K562 (cell line): ENCODE measurements around the gene CNKSR2. TPM values are rescaled to one million over a fixed set of nuclear protein-coding genes. Genes with fewer than 3 reads are reported as not detected.

Experiments used
- ATAC-seq: fragments of 200-7000 bp; cut with Tn5 transposase; 3 replicates; pipeline ENCODE4 v1.9.1; 2020; ENCODE audit warnings: moderate library complexity
- BruUV-seq: library from RNA; stranded (reverse); fragments of 400-500 nt; replicated peaks from 2 replicates; lab custom pipeline; 2021; lab: Mats Ljungman, UMichigan
- CTCF ChIA-PET: fragments of 300-600 bp; formaldehyde crosslinking; extraction: SDS; loops from one replicate; lab custom pipeline; 2021; ENCODE audit warnings: low intra/inter-chr PET ratio; lab: Yijun Ruan, JAX
- POLR2A ChIA-PET: fragments of 300-600, 350-650 bp; sonication (Branson Sonifier 250); formaldehyde crosslinking; extraction: SDS; loops from one replicate; lab custom pipeline; 2021; ENCODE audit warnings: antibody characterized with exemption, inconsistent platforms; lab: Yijun Ruan, JAX
- DNase-seq, 4 experiments: peaks; one replicate each; pipeline versions ENCODE4 v3.0.0 to v3.0.0-alpha.2; 2011 to 2018; ENCODE audit warnings: low spot score in 3 of 4, mixed read lengths in 3 of 4; ENCODE audit errors: extremely low read depth in 1 of 4
- FAIRE-seq: peaks from 2 replicates; lab custom pipeline; 2011; peaks lifted over from hg19 to GRCh38; lab: Jason Lieb, UNC
- H2AFZ ChIP-seq: 2 replicates; pipeline ENCODE4 v1.6.0; 2011; ENCODE audit warnings: low read depth, low read length, control low read depth, inconsistent platforms
- H3K27ac ChIP-seq: fragments of 200-600 bp; 3 replicates; pipeline ENCODE4 v1.8.0; 2011; ENCODE audit warnings: low read depth, mild to moderate bottlenecking, control low read depth, inconsistent platforms, low read length, moderate library complexity, mixed read lengths; ENCODE audit errors: extremely low read depth
- H3K27me3 ChIP-seq, 2 experiments: fragments of 300-600 bp in 1 of 2; 2 replicates in 1 of 2; 3 replicates in 1 of 2; pipeline versions ENCODE4 v1.6.0 to v1.8.0; 2011; ENCODE audit warnings: inconsistent platforms in 2 of 2, low read length in 2 of 2, mild to moderate bottlenecking in 1 of 2, mixed read lengths in 1 of 2, moderate library complexity in 1 of 2; ENCODE audit not compliant: control insufficient read depth in 2 of 2, insufficient read depth in 2 of 2
- H3K36me3 ChIP-seq: fragments of 300-600 bp; 3 replicates; pipeline ENCODE4 v1.8.0; 2011; ENCODE audit warnings: mild to moderate bottlenecking, low read length, inconsistent platforms; ENCODE audit not compliant: control insufficient read depth, insufficient read depth
- H3K4me1 ChIP-seq, 2 experiments: fragments of 200-600 bp in 1 of 2; replicated peaks in 1 of 2; 2 replicates in 1 of 2; 3 replicates in 1 of 2; pipeline versions ENCODE4 v1.5.1 to v1.8.0; 2011; ENCODE audit warnings: inconsistent platforms in 2 of 2, low read length in 2 of 2, mild to moderate bottlenecking in 1 of 2, mixed read lengths in 1 of 2, moderate library complexity in 1 of 2; ENCODE audit not compliant: control insufficient read depth in 2 of 2, insufficient read depth in 2 of 2
- H3K4me2 ChIP-seq: 2 replicates; pipeline ENCODE4 v1.6.1; 2011; ENCODE audit warnings: low read length, control low read depth, inconsistent platforms, mixed read lengths; ENCODE audit not compliant: insufficient read depth
- H3K4me3 ChIP-seq: fragments of 200-600 bp; sonication (generic), shearing (Covaris generic); 2 replicates; pipeline ENCODE4 v1.5.1; 2016; ENCODE audit warnings: control low read depth, inconsistent platforms
- H3K79me2 ChIP-seq: fragments of 200-600 bp; 3 replicates; pipeline ENCODE4 v1.8.0; 2011; ENCODE audit warnings: low read length, inconsistent platforms; ENCODE audit not compliant: control insufficient read depth, insufficient read depth
- H3K9ac ChIP-seq, 2 experiments: 2 replicates each; pipeline versions ENCODE4 v1.6.0 to v1.6.1; 2011; ENCODE audit warnings: low read depth in 2 of 2, low read length in 2 of 2, control low read depth in 1 of 2, inconsistent platforms in 1 of 2, mild to moderate bottlenecking in 1 of 2, mixed read lengths in 1 of 2; ENCODE audit not compliant: insufficient read depth in 1 of 2
- H3K9me1 ChIP-seq: one replicate; pipeline ENCODE4 v1.6.0; 2011; ENCODE audit warnings: inconsistent platforms, mild to moderate bottlenecking, low read length, moderate library complexity; ENCODE audit not compliant: control insufficient read depth, insufficient read depth
- H3K9me3 ChIP-seq: replicated peaks from 2 replicates; pipeline ENCODE4 v1.5.1; 2011; ENCODE audit warnings: low read depth, low read length, inconsistent platforms; ENCODE audit not compliant: control insufficient read depth, insufficient read depth
- H4K20me1 ChIP-seq: replicated peaks from 2 replicates; pipeline ENCODE4 v1.6.1; 2011; ENCODE audit warnings: low read length, inconsistent platforms, mixed read lengths; ENCODE audit not compliant: control insufficient read depth, insufficient read depth
- BACH1 ChIP-seq: fragments of 200-800 bp; sonication (Bioruptor generic); IDR thresholded peaks from 2 replicates; pipeline ENCODE4 v1.6.1; 2016; ENCODE audit warnings: missing genetic modification characterization, missing compliant biosample characterization
- CBX5 ChIP-seq: IDR thresholded peaks from 2 replicates; pipeline ENCODE4 v1.6.1; 2014; ENCODE audit warnings: low read depth, borderline replicate concordance
- CREBBP ChIP-seq: IDR thresholded peaks from one replicate; pipeline ENCODE4 v1.6.1; 2012; ENCODE audit warnings: low read depth, mild to moderate bottlenecking, control low read depth, inconsistent platforms, low read length
- EZH2 ChIP-seq: IDR thresholded peaks from 2 replicates; pipeline ENCODE4 v1.6.1; 2012; ENCODE audit warnings: low read depth, mild to moderate bottlenecking, inconsistent platforms, low read length, borderline replicate concordance
- FOSL1 ChIP-seq: fragments of 200-800 bp; sonication (Bioruptor generic); conservative IDR thresholded peaks from 2 replicates; pipeline ENCODE4 v1.6.1; 2016; ENCODE audit warnings: missing genetic modification characterization, missing compliant biosample characterization
- HLTF ChIP-seq: fragments of 450-650 bp; IDR thresholded peaks from 2 replicates; pipeline ENCODE4 v1.6.1; 2016
- MAFF ChIP-seq: IDR thresholded peaks from 2 replicates; pipeline ENCODE4 v1.6.1; 2012; ENCODE audit warnings: low read length, improper control_type of control experiment
- POLR3A ChIP-seq: IDR thresholded peaks from 2 replicates; pipeline ENCODE4 v1.6.1; 2011; ENCODE audit warnings: borderline replicate concordance, mild to moderate bottlenecking, moderate library complexity; ENCODE audit not compliant: insufficient read length, insufficient read depth; ENCODE audit errors: extremely low read depth
- RBFOX2 ChIP-seq: fragments of 200-400 bp; formaldehyde crosslinking; IDR thresholded peaks from 2 replicates; pipeline ENCODE4 v1.6.1; 2017; ENCODE audit warnings: low read depth, mild to moderate bottlenecking, low read length, moderate library complexity
- TAF7 ChIP-seq: fragments of 450-650 bp; IDR thresholded peaks from 2 replicates; pipeline ENCODE4 v1.6.1; 2016; ENCODE audit warnings: missing genetic modification characterization, missing compliant biosample characterization
- ZNF174 ChIP-seq: fragments of 250-450 bp; sonication (Bioruptor Pico); IDR thresholded peaks from 2 replicates; pipeline ENCODE4 v1.4.0; 2020; ENCODE audit warnings: mild to moderate bottlenecking
- ZNF263 ChIP-seq: sonication (generic); formaldehyde crosslinking; IDR thresholded peaks from 2 replicates; pipeline ENCODE4 v1.8.0; 2022; ENCODE audit warnings: mild to moderate bottlenecking, missing genetic modification reagents, borderline replicate concordance
- ZNF436 ChIP-seq: fragments of 250-450, 450-650 bp; sonication (Bioruptor Pico); formaldehyde crosslinking; IDR thresholded peaks from 2 replicates; pipeline ENCODE4 v1.7.0; 2020; ENCODE audit warnings: mild to moderate bottlenecking
- ZNF75A ChIP-seq: fragments of 450-650 bp; formaldehyde crosslinking; IDR thresholded peaks from 2 replicates; pipeline ENCODE4 v1.4.0; 2020; ENCODE audit warnings: mild to moderate bottlenecking
- ZNF77 ChIP-seq: fragments of 250-450 bp; sonication (Bioruptor Pico); IDR thresholded peaks from 2 replicates; pipeline ENCODE4 v1.5.0; 2020
- WGBS: fragments of 100-300 bp; shearing (Covaris generic); methylation state at CpG from one replicate; pipeline ENCODE4 v1.1.6; 2016; ENCODE audit warnings: low coverage, mixed read lengths; ENCODE audit not compliant: insufficient coverage; ENCODE audit errors: missing lambda C conversion rate; 5-methylcytosine and 5-hydroxymethylcytosine counted together
- in situ Hi-C: fragments of 300-500 bp; cut with MboI; formaldehyde crosslinking; loops from 4 replicates; pipeline ENCODE4 v1.15.0; 2018; ENCODE audit warnings: inconsistent platforms, mixed read lengths
- intact Hi-C: fragments of 100-400 bp; cut with micrococcal nuclease; formaldehyde crosslinking; loops from 2 replicates; pipeline ENCODE4 v1.14.2; 2022
- polyA plus RNA-seq, 8 experiments: library from polyadenylated mRNA; depleted of rRNA in 4 of 8; stranded (reverse) in 5 of 8; unstranded in 3 of 8; fragments of >200 nt; fragmentation: Nextera tagmentation in 2 of 8; fragmentation: Illumina TruSeq in 1 of 8; extraction: Ambion mirVana in 2 of 8; extraction: Trizol in 1 of 8; gene quantifications; 2 replicates each; pipeline versions ENCODE4 v1.2.1 to v1.2.3, GENCODE V29; 2011 to 2014; ENCODE audit warnings: inconsistent platforms in 1 of 8, missing spikeins in 1 of 8
- total RNA-seq, 7 experiments: library from RNA; depleted of rRNA in 6 of 7; stranded (reverse); fragments of >200 nt in 6 of 7; fragmentation: Illumina TruSeq in 2 of 7; extraction: Trizol in 2 of 7; gene quantifications; 2 replicates each; pipeline versions ENCODE4 v1.2.1 to v1.2.3, GENCODE V29; 2011 to 2021; ENCODE audit warnings: low replicate concordance in 1 of 7

Gene CNKSR2
- total and polyA plus RNA-seq, 9 of the 15 experiments (the other 6 are each of a cell fraction or from before 2014, with no cell fraction given) = not detected

GRCh38 chrX:21657318-21658151 lies 283.3 kb downstream of the CNKSR2 start:
- no peaks in the 10 kb centered on the region for H3K79me2 ChIP-seq
- no peaks in the 10 kb centered on the region for H3K36me3 ChIP-seq
- H3K4me2 ChIP-seq = no peak overlapping the region
- H3K4me3 ChIP-seq = no peak overlapping the region
- ATAC-seq (no peak), FAIRE-seq (no peak), DNase-seq (no peak)
- no peak overlapping the region for H2AFZ ChIP-seq
- H3K27ac ChIP-seq = no peak overlapping the region
- ChIA-PET CTCF (no interaction called here), POLR2A (no interaction called here)
- intact Hi-C loops (no loop called here), in situ Hi-C loops (no loop called here)
- no peak for TF ChIP-seq ZNF174 (CRISPR knock-in tag)
- TF ChIP-seq ZNF75A (CRISPR knock-in tag) = no peak
- TF ChIP-seq TAF7 (tag) = no peak
- no peak for TF ChIP-seq MAFF
- no peak for TF ChIP-seq HLTF
- no peak for TF ChIP-seq RBFOX2
- no peak for TF ChIP-seq CBX5
- TF ChIP-seq BACH1 = no peak
- TF ChIP-seq ZNF263 = no peak
- no peak for TF ChIP-seq ZNF77 (CRISPR knock-in tag)
- no peak for TF ChIP-seq EZH2
- no peak for TF ChIP-seq FOSL1
- TF ChIP-seq ZNF436 = no peak
- TF ChIP-seq CREBBP = no peak
- TF ChIP-seq POLR3A = no peak
- WGBS = 23% methylated on average over 28 of the region's 57 CpGs
- BruUV-seq = no TSS peak
- no peaks in the 10 kb centered on the region for H3K9me1 ChIP-seq
- H3K27me3 ChIP-seq = no peaks in the 10 kb centered on the region
- H4K20me1 ChIP-seq = no peaks in the 10 kb centered on the region
- no peak overlapping the region for H3K9ac ChIP-seq
- H3K9me3 ChIP-seq = no peaks in the 10 kb centered on the region
- no peaks in the 10 kb centered on the region; a peak in 1 of 5 replicates for H3K4me1 ChIP-seq
